WTC11 (cell line): ENCODE data around the gene PAX8. TPM values are rescaled to one million over a fixed set of nuclear protein-coding genes. Genes with fewer than 3 reads are reported as not detected.

Experiments
- total RNA-seq: library from RNA; stranded (reverse); gene quantifications from 3 replicates; pipeline ENCODE4 v1.2.3, GENCODE V29; 2021

PAX8 gene
- total RNA-seq, 1 experiment from 2014 or later: 0.35 TPM

Other genes starting within 250 kb of the PAX8 start
- not detected in 3 replicates for gene IL36B, start 226.1 kb downstream of the PAX8 start, total RNA-seq
- gene IL36RN, start 219.7 kb downstream of the PAX8 start, total RNA-seq: not detected in 3 replicates
- not detected in 3 replicates for gene IL1F10, start 211.0 kb downstream of the PAX8 start, total RNA-seq
- not detected in 3 replicates for gene IL1RN, start 151.3 kb downstream of the PAX8 start, total RNA-seq
- gene PSD4, start 105.0 kb downstream of the PAX8 start, total RNA-seq: 1.5 to 2.7 TPM (median 2.3 TPM) in 3 replicates
- gene ZNG1B, start 158.8 kb upstream of the PAX8 start, total RNA-seq: 35.2 to 41.7 TPM (median 38.3 TPM) in 3 replicates
- 0.09 TPM in 1 of 3 replicates, not detected in the others for gene FOXD4L1, start 219.7 kb upstream of the PAX8 start, total RNA-seq